ENCODE data around the gene ATXN1.
"Not testable (repeated sequence)": the region's sequence is repeated elsewhere in the genome, so short reads cannot be mapped to it uniquely, and the experiment has no call there.

Gene ATXN1

GRCh38 chr6:16706491-16706890 lies 54.8 kb downstream of the ATXN1 start:
- H3K27me3 ChIP-seq (ENCODE audit: control insufficient read depth, insufficient read depth, low read length); DNase-seq (ENCODE audit: low read depth, low spot score); H3K9me3 ChIP-seq (ENCODE audit: control insufficient read depth, insufficient read depth, low read length); H3K4me3 ChIP-seq (ENCODE audit: low read length); H3K27ac ChIP-seq (ENCODE audit: low read length); H3K4me1 ChIP-seq (ENCODE audit: control insufficient read depth, insufficient read depth, low read length); H3K36me3 ChIP-seq (ENCODE audit: control insufficient read depth, insufficient read depth, low read length): not testable (repeated sequence)
- no CpG with 5 or more reads among the region's 7 CpGs for WGBS (ENCODE audit: insufficient coverage, insufficient read length)

- Histone ChIP-seq H3K27me3 (ENCODE audit: control insufficient read depth, insufficient read depth, low read length) (no peaks in the 10 kb centered on the region), H3K4me1 (ENCODE audit: control insufficient read depth, insufficient read depth, low read length) (no peaks in the 10 kb centered on the region), H3K27ac (ENCODE audit: low read length) (no peak overlapping the region), H3K9me3 (ENCODE audit: control insufficient read depth, insufficient read depth, low read length) (no peaks in the 10 kb centered on the region), H3K36me3 (ENCODE audit: control insufficient read depth, insufficient read depth, low read length) (no peaks in the 10 kb centered on the region), H3K4me3 (ENCODE audit: low read length) (no peak overlapping the region)
- 100% methylated on average over 1 of the region's 4 CpGs for WGBS (ENCODE audit: insufficient coverage, insufficient read length)
- no peak for DNase-seq (ENCODE audit: low read depth, low spot score)
Observed at GRCh38 chr6:16706029-16706428, 55.2 kb downstream of the ATXN1 start.

GRCh38 chr6:16705081-16705993 lies 55.9 kb downstream of the ATXN1 start:
- no peaks in the 10 kb centered on the region for H3K9me3 ChIP-seq (ENCODE audit: control insufficient read depth, insufficient read depth, low read length)
- no peak for DNase-seq (ENCODE audit: low read depth, low spot score)
- no peaks in the 10 kb centered on the region for H3K36me3 ChIP-seq (ENCODE audit: control insufficient read depth, insufficient read depth, low read length)
- H3K27me3 ChIP-seq (ENCODE audit: control insufficient read depth, insufficient read depth, low read length): no peaks in the 10 kb centered on the region
- H3K4me3 ChIP-seq (ENCODE audit: low read length): no peak overlapping the region
- H3K27ac ChIP-seq (ENCODE audit: low read length): no peak overlapping the region
- WGBS (ENCODE audit: insufficient coverage, insufficient read length): no CpG with 5 or more reads among the region's 6 CpGs
- H3K4me1 ChIP-seq (ENCODE audit: control insufficient read depth, insufficient read depth, low read length): no peaks in the 10 kb centered on the region

- Histone ChIP-seq H3K36me3 (ENCODE audit: control insufficient read depth, insufficient read depth, low read length) (no peaks in the 10 kb centered on the region), H3K9me3 (ENCODE audit: control insufficient read depth, insufficient read depth, low read length) (no peaks in the 10 kb centered on the region), H3K4me1 (ENCODE audit: control insufficient read depth, insufficient read depth, low read length) (no peaks in the 10 kb centered on the region), H3K4me3 (ENCODE audit: low read length) (no peak overlapping the region), H3K27ac (ENCODE audit: low read length) (no peak overlapping the region), H3K27me3 (ENCODE audit: control insufficient read depth, insufficient read depth, low read length) (no peaks in the 10 kb centered on the region)
- no CpG with 5 or more reads among the region's 10 CpGs for WGBS (ENCODE audit: insufficient coverage, insufficient read length)
- no peak for DNase-seq (ENCODE audit: low read depth, low spot score)
Observed at GRCh38 chr6:16704401-16705045, 56.7 kb downstream of the ATXN1 start.

- DNase-seq (ENCODE audit: low read depth, low spot score); H3K4me3 ChIP-seq (ENCODE audit: low read length); H3K9me3 ChIP-seq (ENCODE audit: control insufficient read depth, insufficient read depth, low read length); H3K27ac ChIP-seq (ENCODE audit: low read length); H3K27me3 ChIP-seq (ENCODE audit: control insufficient read depth, insufficient read depth, low read length); H3K36me3 ChIP-seq (ENCODE audit: control insufficient read depth, insufficient read depth, low read length); H3K4me1 ChIP-seq (ENCODE audit: control insufficient read depth, insufficient read depth, low read length): not testable (repeated sequence)
- WGBS (ENCODE audit: insufficient coverage, insufficient read length): no CpG with 5 or more reads among the region's 6 CpGs
Observed at GRCh38 chr6:16702627-16703378, 58.5 kb downstream of the ATXN1 start.

DNA sequence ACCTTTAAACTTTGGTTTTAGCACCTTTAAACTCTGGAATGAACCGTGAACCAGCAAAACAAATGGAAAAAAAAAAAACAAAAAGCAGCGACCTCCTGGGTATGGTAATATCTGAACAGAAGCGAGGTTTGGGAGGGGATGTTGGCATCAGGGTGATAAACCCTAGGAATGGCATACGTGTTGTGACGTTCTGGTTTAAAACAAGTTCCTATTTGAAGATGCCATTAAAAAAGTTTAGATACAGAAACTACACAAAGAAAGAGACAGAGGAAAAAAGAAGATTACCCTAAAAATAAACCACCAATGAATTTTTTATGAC lies 60.4 kb downstream of the ATXN1 start:
- Histone ChIP-seq H3K4me3 (ENCODE audit: low read length) (no peak overlapping the region), H3K27ac (ENCODE audit: low read length) (no peak overlapping the region), H3K27me3 (ENCODE audit: control insufficient read depth, insufficient read depth, low read length) (no peaks in the 10 kb centered on the region), H3K36me3 (ENCODE audit: control insufficient read depth, insufficient read depth, low read length) (no peaks in the 10 kb centered on the region), H3K9me3 (ENCODE audit: control insufficient read depth, insufficient read depth, low read length) (no peaks in the 10 kb centered on the region), H3K4me1 (ENCODE audit: control insufficient read depth, insufficient read depth, low read length) (no peaks in the 10 kb centered on the region)
- WGBS (ENCODE audit: insufficient coverage, insufficient read length): no CpG with 5 or more reads among the region's 5 CpGs
- no peak for DNase-seq (ENCODE audit: low read depth, low spot score)

DNA sequence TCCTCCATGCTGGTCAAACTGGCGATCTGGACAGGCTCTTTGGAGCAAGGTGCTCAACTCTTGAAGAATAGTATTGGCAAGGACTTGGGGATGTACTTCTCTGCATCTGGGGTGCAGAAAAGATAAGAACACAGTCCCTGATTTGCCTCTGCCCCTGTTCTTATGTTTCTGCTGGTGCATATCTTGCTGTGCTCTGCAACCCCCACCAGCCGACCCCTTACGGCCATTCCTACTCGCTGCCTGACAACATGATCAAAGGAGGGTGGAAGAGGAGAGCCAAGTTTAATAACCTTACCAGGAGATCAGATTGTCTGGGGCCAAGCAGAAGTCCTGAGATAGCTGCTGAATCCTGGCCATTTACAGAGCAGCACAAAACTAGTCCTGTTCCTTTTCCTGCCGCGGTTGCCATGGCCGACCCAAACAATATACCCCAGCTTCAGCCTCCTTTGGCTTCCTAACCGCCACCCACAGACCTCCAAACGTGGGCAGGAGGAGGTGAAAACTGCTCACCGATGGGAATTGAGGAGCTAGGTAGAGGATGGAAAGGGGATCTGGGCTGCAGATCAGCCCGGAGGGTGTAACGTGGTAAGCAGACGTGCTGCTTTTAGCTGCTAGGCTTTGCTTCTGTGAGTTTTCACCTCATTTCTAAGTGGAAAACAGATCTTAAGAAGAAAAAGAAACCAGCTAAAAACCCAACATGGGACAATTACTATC lies 60.9 kb downstream of the ATXN1 start:
- no CpG with 5 or more reads among the region's 13 CpGs for WGBS (ENCODE audit: insufficient coverage, insufficient read length)
- H3K4me1 ChIP-seq (ENCODE audit: control insufficient read depth, insufficient read depth, low read length): no peaks in the 10 kb centered on the region
- no peaks in the 10 kb centered on the region for H3K9me3 ChIP-seq (ENCODE audit: control insufficient read depth, insufficient read depth, low read length)
- no peak overlapping the region for H3K27ac ChIP-seq (ENCODE audit: low read length)
- no peak for DNase-seq (ENCODE audit: low read depth, low spot score)
- H3K36me3 ChIP-seq (ENCODE audit: control insufficient read depth, insufficient read depth, low read length): no peaks in the 10 kb centered on the region
- no peak overlapping the region for H3K4me3 ChIP-seq (ENCODE audit: low read length)
- no peaks in the 10 kb centered on the region for H3K27me3 ChIP-seq (ENCODE audit: control insufficient read depth, insufficient read depth, low read length)

DNA sequence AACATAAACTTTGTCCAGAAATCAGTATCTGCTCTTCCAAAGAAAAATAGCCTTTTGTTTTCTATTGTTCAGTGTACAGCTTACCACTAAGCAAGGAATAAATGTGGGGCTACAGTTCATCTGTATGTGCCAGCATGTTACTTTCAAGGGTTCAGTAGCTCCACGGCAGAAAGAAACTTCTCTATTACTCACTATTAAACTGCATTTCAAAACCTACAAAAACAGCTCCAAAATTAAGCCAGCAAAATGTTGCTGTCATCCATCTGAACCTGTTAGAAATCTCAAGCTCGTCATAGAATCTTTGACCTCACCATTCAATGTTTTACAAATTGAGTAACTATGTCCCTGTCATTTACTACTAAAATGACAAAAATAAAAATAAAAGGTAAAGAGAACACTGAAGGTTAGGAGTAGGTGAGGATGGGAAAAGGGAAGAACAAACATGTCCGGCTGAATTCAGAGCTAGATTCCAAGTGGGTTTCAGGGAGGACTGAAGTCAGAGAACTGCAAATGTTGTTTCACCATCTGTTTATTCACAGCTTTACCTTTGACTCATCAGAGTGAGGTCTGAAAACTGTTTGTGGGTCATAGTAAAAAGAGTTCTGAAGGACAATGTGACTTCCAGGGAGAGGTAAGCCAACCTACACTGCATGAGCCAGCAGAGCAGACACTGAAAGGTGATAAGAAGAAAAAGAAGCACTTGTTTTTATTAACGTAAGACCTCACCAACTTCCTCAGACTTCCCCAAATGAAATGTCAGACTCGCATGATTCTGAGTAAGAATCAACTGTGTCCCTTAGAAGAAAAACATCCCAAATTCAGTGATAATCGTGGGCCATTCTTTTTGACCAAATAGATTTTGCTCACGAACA lies 62.0 kb downstream of the ATXN1 start:
- WGBS (ENCODE audit: insufficient coverage, insufficient read length): no CpG with 5 or more reads among the region's 7 CpGs
- H3K27me3 ChIP-seq (ENCODE audit: control insufficient read depth, insufficient read depth, low read length): no peaks in the 10 kb centered on the region
- H3K4me1 ChIP-seq (ENCODE audit: control insufficient read depth, insufficient read depth, low read length): no peaks in the 10 kb centered on the region
- H3K36me3 ChIP-seq (ENCODE audit: control insufficient read depth, insufficient read depth, low read length): no peaks in the 10 kb centered on the region
- no peaks in the 10 kb centered on the region for H3K9me3 ChIP-seq (ENCODE audit: control insufficient read depth, insufficient read depth, low read length)
- H3K4me3 ChIP-seq (ENCODE audit: low read length): no peak overlapping the region
- H3K27ac ChIP-seq (ENCODE audit: low read length): no peak overlapping the region
- DNase-seq (ENCODE audit: low read depth, low spot score): no peak

DNA sequence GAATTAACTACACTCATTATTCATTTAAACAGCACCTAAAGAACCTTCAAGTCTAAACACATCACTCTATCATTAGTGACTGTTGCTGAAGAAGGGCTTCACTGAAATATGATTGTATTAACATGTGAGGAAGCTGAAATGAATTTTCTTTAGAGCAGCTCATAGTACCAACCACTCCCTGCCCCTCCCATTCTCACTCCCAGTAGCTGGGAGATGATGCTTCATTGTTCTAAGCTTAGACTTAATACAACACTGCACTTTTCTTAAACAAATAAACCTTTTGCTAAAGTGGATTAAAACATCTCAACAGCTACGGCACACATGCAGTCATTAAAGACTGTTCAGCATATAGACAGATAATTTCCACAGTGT lies 63.1 kb downstream of the ATXN1 start:
- no peaks in the 10 kb centered on the region for H3K36me3 ChIP-seq (ENCODE audit: control insufficient read depth, insufficient read depth, low read length)
- no CpG with 5 or more reads among the region's 1 CpG for WGBS (ENCODE audit: insufficient coverage, insufficient read length)
- H3K9me3 ChIP-seq (ENCODE audit: control insufficient read depth, insufficient read depth, low read length): no peaks in the 10 kb centered on the region
- H3K4me3 ChIP-seq (ENCODE audit: low read length): no peak overlapping the region
- no peak for DNase-seq (ENCODE audit: low read depth, low spot score)
- H3K4me1 ChIP-seq (ENCODE audit: control insufficient read depth, insufficient read depth, low read length): no peaks in the 10 kb centered on the region
- H3K27ac ChIP-seq (ENCODE audit: low read length): no peak overlapping the region
- H3K27me3 ChIP-seq (ENCODE audit: control insufficient read depth, insufficient read depth, low read length): no peaks in the 10 kb centered on the region
